ENCODE measurements around the gene PLD4.
"Not testable (repeated sequence)": the region's sequence is repeated elsewhere in the genome, so short reads cannot be mapped to it uniquely, and the experiment has no call there.

PLD4 gene, protein sequence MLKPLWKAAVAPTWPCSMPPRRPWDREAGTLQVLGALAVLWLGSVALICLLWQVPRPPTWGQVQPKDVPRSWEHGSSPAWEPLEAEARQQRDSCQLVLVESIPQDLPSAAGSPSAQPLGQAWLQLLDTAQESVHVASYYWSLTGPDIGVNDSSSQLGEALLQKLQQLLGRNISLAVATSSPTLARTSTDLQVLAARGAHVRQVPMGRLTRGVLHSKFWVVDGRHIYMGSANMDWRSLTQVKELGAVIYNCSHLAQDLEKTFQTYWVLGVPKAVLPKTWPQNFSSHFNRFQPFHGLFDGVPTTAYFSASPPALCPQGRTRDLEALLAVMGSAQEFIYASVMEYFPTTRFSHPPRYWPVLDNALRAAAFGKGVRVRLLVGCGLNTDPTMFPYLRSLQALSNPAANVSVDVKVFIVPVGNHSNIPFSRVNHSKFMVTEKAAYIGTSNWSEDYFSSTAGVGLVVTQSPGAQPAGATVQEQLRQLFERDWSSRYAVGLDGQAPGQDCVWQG

DNA sequence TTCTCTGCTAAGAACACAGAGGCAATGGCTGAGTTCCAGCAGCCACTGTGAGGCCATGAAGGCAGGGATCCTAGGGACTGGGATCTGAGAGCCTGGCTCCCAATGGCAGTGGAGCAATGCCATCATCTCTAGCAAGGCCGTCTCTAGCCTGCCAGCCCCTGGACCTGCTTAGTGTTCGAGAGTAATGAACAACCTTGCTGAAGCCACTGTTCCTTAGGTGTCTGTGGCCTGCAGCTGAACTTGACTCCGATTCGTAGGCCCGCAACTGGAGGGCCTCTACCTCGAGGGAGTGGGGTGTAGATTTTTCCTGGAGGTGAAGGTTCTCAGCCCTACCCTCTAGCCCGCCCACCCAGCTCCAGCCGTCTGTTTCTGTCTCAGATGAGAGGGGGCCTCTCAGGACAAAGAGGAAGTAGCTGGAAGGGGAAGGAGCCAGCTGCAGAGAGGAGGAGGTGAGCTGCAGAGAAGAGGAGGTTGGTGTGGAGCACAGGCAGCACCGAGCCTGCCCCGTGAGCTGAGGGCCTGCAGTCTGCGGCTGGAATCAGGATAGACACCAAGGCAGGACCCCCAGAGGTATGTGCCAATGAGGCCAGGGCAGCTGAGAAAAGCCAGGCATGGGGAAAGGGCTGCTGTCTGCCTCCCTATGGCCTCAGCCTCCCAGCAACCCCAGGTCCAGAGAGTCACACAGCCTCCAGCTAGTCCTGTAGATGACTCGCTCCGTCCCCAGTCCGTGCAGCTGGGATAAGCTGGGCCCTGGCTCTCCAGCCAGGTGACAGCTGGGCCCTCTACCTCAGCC lies at the start of gene PLD4:
TSS of gene PLD4 (plus strand) at position 459 of the 793 bp plus-strand sequence. CDS start 2,262 bp downstream, outside the sequence.
- DNase-seq, result peak; percentile 29

GRCh38 chr14:104875412-104875751 lies 49.3 kb upstream of the PLD4 start:
- no peak for DNase-seq

- DNase-seq, result no peak
These were observed 48.9 kb upstream of the PLD4 start for GRCh38 chr14:104875811-104876210.

DNA sequence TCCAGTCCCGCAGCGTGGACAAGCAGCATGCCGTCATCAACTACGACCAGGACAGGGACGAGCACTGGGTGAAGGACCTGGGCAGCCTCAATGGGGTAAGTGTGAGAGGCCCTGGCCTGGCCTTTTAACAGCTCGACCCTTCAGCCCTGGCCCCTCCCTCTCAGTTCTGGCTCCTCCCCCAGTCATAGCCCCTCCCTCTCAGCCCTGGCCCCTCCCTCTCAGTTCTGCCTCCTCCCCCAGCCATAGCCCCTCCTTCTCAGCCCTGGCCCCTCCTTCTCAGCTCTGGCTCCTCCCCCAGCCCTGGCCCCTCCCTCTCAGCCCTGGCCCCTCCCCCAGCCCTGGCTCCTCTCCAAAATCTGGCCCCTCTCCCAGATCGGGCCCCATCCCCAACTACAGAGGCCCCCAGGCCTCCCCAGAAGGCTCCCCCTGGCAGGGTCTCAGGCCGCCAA lies 48.4 kb upstream of the PLD4 start:
- DNase-seq, result no peak

DNA sequence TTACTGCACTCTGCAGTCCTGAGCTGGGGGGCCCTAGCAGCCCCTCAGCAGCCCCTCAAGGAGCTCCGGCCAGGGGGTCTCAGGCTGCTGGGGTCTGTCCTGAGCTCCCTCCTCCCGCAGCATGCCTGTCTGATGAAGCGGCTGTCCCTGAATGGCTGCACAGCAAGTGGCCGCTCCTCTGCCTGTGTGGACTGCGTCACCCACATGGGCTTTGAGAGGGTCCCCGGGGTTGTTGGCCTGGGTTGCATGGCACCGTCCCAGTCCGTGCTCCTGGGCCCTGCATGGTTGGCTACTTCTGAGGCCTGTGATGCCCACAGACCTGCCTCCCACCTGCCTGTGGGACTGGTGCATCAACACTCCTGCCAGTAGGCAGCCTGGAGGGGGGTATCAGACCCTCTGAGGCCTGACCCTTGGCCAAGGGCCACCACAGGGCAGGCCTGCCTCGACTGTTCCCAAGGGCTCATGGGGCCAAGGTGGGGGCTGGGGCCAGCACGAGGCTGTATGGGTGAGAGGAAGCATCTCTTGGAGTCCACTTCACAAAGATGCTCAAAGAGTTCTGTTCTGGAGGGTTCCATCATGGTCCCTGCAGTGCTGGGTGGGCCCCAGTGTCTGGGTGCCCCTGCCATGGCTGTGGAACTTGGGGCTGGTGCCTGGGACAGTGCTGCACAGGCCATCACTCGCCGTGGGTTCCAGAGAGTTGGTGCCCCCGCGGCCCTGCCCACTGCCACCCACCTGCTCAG lies 47.4 kb upstream of the PLD4 start:
- DNase-seq, result no peak

- no peak for DNase-seq
These were observed 46.7 kb upstream of the PLD4 start for GRCh38 chr14:104877806-104878550.

GRCh38 chr14:104878582-104878981 lies 46.1 kb upstream of the PLD4 start:
- DNase-seq, result no peak

DNA sequence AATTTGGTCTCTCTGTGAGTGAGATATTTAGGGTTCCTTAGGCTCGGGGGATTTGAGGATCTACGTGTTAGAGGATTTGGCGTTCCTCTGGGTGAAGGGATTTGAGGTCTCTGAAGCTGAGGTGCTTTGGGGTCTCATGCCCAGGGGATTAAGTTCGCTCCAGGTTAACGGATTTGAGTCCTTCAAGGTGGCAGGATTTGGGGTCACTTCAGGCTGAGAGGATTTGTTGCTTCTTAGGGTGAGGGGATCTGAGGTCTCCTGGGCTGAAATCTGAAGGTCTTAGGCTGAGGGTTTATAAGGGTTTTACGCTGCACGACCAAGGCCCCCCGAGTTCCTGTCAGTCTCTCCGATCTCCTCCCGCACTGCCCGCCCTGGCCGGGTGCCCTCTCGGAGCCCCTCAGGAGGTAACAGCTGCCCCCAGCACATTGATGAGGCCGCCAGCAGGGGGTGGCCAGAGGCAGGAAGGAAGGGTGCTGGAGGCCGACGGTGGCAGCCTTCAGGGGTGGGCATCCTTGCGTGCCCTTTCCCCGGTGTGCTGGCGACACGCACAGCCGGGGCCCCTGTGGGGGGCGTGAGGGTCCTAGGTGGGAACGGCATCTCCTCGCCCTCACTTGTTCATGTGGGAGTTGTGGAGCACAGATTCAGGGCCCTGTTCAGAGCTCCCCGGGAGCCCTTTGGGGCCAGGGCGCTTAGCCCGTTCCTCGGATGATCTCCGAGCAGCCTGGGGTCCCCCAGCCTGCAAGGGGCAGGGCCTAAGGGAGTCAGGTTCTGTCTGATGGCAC lies 45.3 kb upstream of the PLD4 start:
- DNase-seq, result no peak

GRCh38 chr14:104879983-104880565 lies 44.6 kb upstream of the PLD4 start:
- no peak for DNase-seq

DNA sequence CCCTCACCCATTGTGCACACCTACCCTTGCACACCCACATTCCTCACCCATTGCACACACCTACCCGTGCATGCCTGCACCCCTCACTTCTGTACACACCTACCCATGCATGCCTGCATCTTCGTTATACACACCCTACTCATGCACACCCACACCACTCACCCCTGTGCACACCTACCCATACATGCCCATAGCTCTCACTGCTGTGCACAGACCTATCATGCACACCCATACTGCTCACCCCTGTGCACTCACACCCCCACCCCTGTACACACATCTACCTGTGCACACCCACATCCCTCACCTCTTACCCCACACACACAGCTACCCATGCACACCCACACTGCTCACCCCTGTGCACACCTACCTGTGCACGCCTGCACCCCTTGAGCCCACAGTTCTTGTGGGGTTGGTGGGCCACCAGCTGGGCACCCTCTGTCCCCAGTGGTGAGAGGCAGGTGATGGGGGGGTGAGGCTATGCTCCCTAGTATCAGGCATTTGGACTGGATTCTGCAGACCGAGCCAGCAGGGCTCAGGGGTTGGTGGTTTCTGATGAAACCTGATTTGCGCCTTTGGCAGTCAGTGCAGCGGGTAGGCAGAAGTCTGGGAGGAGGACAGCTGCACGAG lies 44.0 kb upstream of the PLD4 start:
- no peak for DNase-seq

DNA sequence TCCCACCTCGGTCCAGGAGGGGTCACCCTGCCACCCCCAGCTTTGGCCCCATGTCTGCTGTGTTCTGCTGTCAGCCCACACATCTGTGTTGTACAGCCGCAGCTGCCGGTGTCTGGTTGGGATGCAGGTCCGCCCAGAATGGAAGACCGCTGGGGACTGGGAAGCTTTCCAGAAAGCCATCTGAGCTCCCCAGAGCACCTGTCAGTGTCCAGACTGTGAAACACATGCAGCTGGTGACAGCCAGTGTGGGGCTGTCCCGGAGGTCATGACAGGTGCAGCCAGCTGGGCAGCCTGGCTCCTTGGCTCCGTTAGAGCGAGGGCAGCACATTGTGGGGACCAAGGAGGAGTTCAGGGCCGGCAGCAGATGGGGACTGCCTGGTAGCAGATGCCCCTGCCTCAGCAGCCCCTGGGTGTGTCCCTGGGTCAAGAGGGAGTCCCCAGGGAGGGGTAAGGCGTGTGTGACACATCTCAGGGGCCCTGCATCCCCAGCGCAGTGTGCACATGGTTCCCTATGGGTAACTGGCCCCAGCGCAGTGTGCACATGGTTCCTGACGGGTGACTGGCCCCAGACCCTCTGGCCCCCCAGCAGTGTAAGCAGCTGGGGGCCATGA lies 43.2 kb upstream of the PLD4 start:
- DNase-seq, result no peak

GRCh38 chr14:104882325-104882973 lies 42.2 kb upstream of the PLD4 start:
- DNase-seq, result no peak

DNA sequence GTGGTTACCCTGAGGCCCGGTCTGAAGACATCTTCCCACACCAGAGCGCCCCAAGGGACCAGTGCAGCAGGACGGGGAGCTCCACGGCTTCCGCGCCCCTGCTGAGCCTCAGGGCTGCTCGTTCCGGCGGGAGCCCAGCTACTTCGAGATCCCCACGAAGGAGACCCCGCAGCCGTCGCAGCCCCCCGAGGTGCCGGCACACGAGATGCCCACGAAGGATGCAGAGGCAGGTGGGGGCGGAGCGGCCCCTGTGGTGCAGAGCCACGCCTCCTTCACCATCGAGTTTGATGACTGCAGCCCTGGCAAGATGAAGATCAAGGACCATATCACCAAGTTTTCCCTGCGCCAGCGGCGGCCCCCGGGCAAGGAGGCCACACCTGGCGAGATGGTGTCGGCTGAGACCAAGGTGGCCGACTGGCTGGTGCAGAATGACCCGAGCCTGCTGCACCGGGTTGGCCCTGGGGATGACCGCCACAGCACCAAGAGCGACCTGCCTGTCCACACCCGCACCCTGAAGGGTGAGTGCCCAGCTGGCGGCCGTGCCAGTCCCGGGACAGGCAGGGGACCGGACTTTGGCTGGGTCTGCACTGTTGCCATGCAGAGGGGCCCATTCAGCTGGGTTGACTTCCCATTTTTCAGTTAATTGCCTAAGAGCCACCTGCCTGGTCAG lies 41.6 kb upstream of the PLD4 start:
- DNase-seq, result no peak

DNA sequence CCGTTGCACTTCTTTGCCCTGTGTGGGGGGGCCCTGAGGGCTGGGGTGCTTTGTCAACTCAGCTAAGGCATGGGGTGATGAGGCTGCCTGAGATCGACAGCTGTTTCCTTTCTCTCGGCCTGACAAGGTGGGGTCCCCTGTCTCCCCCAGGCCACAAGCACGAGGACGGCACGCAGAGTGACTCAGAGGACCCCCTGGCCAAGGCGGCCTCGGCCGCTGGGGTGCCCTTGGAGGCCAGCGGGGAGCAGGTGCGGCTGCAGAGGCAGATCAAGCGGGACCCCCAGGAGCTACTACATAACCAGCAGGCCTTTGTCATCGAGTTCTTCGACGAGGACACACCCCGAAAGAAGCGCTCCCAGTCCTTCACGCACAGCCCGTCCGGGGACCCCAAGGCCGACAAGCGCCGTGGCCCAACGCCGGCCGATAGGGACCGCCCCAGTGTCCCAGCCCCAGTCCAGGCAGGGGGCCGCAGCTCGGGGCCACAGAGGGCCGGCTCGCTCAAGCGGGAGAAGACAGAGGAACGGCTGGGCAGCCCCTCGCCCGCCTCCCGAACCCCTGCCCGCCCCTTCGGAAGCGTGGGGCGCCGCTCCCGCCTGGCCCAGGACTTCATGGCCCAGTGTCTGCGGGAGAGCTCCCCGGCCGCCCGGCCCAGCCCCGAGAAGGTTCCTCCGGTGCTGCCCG lies 40.9 kb upstream of the PLD4 start:
- DNase-seq, result no peak

DNA sequence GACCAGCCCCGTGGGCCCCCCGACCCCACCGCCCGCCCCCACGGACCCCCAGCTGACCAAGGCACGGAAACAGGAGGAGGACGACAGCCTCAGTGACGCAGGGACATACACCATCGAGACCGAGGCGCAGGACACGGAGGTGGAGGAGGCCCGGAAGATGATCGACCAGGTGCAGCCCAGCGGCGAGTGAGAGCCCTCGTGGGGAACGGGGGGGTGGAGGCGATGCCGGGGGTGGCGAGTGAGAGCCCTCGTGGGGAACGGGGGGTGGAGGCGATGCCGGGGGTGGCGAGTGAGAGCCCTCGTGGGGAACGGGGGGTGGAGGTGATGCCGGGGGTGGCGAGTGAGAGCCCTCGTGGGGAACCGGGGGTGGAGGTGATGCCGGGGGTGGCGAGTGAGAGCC lies 40.3 kb upstream of the PLD4 start:
- DNase-seq, result not testable (repeated sequence)

- no peak for DNase-seq
These were observed 39.4 kb upstream of the PLD4 start for GRCh38 chr14:104885031-104885972.

DNA sequence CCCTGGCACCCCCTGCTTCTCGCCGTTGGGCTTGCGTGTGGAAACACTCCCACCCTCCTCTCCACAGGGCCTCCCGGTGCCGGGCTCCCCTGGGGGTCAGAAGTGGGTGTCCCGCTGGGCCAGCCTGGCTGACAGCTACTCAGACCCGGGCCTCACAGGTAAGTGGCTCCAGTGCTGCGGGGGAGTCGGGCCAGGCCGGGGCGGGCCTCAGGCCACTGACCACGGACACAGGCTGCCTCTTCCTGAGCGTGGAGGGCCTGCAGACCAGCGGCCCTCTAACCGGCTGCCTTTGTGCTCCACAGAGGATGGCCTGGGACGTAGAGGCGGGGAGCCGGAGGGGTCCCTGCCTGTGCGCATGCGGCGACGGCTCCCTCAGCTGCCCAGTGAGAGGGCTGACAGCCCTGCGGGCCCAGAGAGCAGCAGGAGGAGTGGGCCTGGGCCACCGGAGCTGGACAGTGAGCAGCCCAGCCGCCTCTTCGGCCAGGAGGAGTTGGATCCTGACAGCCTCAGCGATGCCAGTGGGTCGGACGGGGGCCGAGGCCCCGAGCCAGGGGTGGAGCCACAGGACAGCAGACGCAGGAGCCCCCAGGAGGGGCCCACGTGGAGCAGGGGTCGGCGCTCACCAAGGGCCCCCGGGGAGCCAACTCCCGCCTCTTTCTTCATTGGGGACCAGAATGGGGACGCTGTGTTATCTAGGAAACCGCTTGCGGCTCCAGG lies 38.5 kb upstream of the PLD4 start:
- DNase-seq, result no peak
